Bone marrow (tissue), 2 donors: ENCODE data around the gene KCNMA1.

Source experiments
- DNase-seq, 2 donors: peaks; one replicate each; lab custom pipeline; 2025; lab: John Stamatoyannopoulos, UW

Gene KCNMA1

DNA sequence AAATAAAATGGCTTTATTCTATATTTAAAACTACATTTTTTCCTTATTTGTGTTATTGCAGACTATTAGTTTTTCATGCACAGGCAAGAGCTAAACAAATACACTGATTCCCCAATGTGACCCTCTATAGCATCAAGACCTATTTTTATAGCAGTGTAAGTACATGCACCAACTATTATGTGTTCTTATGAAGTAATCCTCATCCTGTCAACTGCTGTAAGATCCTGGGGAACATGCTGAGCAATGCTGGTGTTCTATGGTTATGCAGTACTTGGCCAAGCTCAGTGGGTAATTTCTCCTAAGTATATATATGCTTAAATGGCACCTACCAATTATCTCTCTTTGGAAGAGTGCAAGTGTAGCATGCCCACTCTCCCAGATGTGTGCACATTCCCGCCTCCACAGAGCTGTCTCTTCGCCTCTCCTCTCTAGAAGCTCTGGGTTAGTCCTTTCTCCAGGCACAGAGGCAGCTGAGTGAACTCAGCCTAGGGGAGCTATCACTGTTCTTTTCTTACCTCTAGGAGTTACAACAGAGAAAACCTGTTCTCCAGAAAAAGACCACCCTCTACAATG, 428.8 kb downstream of the KCNMA1 start:
- no peak for DNase-seq

DNA sequence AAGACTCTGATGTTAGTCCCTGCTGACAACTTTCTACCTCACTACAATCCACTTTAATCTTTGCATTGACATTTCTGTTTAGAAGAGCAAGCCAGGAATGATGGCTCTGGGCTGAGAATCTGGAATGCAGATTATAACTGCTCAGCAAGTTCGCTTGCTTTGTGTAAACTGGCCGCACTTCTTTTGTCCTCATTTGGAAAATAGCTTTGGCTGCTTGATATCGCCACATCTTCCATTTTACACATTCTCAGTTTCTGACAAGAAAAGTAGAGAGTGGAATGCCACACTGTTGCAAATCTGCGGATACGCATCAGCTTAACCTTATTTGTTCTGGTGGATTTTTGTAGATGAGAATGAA, 429.8 kb downstream of the KCNMA1 start:
- DNase-seq, result no peak

DNA sequence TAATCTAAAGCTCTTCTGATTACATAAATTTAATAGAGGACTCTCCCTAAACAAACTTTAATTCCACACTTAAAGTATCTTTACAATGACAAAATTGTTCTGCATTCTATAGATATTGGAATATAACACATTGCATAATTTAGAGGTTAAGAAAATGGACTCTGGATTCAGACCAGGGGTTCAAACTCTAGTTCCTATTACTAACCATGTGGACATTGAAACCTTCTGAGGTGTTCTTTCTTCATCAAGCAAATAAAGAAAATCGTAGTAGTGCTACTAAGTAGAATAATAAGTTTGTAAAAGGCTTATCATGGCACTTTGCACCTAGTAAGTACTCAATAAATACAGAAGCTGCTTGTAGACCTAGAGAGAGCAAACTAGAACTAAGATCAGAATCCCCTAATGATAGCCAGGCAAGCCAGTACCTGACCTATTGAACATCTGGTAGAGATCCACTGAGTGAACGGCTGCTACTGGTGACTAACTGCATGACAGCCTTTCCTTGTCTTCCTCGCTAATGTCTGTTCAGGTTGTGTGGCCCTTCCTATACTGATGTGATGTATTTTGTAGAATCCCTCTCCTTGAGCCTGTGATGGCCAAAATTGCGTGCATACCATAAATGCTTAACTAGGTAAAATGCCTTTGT, 430.3 kb downstream of the KCNMA1 start:
- no peak for DNase-seq

DNA sequence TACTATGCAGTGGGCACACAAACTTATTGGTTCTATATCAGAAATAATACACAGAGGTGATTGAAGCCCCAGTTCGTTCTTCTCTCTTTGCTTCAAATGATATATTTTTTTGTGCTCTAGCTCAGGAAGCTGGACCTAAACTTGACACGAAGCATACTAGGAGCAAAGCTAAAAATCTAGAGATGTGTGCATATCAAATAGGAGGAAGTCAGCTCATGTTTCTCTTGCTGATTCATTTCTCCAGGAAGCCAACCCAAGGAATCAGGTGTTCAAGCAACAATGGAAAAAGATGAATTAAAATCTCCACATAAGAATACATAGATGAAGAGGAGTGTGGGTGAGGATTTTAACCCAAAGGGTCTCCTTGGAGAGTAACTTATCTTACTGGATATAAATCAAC, 432.5 kb downstream of the KCNMA1 start:
- no peak for DNase-seq

DNA sequence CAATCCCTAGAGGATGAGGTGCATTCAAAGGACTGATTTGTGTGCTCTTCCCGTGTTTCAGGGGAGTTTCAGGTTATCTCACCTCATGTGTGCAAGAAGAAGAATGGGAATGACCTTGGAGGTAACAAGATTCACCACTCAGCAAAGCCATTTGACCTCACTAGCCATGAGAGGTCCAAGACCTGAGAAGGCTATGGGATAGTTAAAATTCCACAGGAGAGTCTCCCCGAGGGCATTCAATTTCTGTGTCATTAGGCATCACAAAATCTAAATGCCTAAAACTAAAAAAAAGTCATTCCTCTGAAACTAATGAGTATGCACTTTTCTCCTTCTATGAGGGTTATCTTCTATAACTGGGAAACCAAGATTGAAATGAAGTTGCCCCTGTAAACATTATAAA, 433.4 kb downstream of the KCNMA1 start:
- DNase-seq, result no peak

DNA sequence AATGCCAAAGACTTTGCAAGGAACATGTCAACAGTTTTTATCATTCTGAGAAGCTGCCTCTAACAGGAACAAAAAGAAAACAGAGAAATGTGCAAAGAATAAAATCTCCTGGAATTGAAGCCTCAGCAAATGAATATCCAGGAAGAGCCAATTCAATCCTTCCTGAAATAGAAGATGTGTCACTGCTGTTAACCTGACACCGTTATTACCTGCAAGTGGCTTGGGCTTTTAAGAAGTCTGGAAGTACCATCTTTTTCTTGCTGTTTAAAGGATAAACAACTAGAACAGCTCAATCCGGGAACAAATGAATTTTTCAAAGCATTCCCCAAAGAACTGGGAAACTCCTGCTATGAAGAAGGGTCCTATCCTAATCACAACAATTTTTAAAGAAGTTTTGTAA, 434.8 kb downstream of the KCNMA1 start:
- DNase-seq, result no peak

DNA sequence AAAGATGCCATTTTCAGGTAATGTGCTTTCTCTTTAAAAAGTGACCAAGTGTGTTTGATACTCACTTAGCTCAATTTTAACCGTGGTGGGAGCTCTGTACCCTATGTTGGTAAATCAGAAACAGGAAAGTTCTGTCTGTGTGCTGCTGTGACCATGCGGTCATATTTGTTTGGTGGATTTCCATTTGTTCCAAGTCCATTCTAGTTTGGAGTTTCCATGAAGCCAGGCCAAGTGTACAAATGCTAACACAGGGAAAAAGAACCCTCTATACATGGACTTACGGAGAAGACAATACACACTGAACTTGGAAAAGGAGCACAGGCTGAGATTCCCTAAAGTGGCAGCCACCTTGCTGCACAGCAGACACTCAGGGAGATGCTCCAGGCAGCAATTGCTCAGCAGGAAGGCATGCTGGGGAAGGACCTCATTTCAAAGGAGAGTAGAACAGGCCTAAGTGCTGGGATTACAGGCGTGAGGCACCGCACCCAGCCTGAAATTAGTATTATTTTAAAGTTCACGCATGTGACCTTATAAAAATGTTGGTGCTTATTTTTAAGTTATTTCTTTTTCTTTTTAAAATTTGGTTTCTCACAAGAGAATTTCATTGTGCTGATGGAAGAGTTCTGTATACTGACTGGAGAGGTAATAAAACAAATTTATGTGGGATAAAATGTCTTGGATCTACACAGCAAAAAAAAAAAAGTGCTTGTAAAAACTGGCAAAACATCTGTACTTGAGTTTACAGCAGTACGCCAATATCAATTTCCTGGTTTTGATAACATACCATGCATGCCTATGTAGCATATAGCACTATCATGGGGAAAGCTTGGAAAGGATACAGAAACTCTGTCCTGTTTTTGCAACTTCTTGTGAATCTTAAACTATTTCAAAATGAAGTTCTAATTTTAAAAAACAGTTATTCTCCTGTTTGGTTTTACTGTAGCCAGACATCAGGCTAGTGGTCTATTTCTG, 436.2 kb downstream of the KCNMA1 start:
- DNase-seq, result no peak

DNA sequence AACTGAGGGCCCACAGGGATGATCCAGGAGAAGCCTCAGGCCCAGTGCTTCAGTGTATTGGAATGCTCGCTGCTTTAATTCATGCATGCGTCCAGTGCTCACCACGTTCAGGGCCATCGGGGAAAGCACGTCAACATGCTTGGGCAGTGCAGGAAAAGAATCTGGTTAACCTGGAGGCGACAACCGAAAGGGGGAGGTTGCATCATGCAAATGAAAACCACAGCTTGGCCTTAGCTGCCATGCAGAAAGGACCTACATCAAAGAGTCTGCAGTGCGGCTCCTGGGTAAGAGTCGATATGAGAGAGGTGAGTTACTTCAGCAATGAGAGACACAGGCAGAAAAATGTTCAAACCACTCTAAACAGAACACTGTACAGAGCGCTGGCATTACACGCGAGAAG, 440.1 kb downstream of the KCNMA1 start:
- DNase-seq, result no peak

DNA sequence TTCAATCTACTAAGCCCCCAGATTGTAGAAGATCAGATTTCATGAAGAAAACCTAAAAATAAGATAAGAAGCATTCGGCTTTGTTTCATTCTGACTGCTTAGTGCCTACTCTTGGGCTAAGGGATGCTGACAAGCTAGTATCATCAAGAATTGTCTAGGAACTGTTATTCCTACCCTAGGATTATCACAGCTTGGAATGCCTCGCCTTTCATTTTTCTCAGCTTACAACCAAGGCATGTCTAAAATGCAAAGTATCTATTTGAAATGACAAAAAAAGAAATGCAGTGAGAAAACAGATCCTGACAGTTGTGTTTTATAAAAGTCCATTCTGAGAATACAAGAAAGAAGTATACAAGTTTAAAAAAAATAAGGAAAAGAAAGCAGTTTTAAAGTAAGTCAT, 441.0 kb downstream of the KCNMA1 start:
- DNase-seq, result no peak

DNA sequence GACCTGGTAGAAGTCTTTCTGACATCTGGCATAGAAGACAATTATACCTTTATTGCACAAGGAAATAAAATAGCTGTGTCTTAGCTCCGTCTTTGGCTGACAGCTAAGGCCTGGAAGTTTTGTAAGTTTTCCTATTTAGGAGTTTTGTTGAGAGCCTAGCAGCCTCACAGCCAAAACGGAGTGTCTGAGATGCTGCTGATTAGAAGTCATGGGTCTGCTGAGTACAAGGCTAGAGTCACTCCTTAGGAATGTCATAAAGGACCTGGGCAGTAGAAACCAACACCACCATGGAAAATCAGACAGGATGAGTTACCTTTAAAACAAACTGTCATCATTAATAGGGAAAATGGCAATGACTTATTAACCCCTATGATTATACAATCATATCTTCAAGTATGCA, 442.5 kb downstream of the KCNMA1 start:
- no peak for DNase-seq

DNA sequence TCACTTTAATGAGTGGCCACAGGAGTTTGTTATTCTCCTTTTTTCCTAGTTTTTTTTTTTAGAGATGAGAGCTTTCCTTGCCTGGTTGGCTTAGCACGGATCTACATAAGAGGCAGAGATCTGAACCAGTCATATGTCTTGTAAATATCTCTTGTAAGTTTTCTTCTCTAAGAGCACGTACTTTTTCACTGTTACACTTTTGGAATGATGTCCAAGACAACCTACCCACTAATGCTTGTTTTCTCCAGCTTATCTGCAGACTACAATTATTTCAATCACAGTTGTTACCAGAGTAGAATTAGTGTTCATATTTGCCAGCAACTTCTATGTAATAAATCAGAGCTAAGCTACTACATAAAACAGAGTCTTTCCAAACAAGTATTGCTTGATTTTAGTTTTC, 444.6 kb downstream of the KCNMA1 start:
- no peak for DNase-seq

DNA sequence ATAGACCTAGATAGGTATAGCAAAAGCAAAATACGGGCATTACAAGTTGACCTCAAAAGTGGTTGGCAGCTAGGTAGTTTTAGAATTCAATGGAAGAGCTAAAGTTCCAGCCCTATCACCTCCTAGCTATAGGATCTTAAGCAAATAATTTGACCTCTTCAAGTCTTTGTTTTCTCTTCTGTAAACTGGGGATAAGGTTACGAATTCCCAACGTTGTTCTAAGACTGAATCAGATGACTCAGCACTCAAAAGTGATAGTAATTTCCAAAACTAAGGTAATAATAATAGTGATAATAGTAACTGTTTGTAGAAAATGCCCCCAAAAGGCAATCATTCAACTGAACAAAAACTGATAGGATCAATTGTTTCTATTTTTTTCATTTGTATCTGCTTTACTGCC, 445.2 kb downstream of the KCNMA1 start:
- DNase-seq, result no peak

DNA sequence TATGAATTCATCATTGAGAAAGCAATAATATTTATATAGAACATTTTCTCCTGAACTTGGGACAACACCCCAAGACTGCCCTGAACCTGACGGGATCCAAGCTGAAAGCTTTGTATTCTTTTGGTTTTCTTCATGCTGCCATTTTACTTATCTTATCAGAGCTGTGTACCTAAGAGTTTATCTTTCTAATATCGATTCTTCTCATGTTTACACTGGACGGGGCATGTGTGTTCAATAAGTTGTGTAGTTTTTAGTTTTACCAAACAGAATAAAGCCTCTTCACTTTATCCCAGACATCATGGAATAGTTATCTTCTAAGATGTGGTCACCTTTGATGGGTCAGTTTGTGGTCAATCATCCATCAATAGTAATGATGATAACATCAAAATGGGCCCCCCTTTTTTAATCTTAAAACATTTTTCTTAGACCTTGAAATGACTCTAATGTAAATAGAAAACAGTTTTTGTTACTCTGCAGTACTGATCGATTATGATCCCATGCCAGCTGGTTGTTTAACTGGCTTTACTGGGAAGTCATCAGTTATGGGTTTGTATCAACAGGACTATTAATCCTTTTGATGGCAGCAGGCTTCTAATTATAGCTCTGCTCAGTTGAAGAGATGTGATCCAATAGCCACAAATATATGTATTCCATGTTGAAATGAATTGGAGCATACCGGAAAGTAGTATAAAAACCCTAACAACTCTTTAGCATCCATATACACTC, 446.1 kb downstream of the KCNMA1 start:
- DNase-seq, result no peak

DNA sequence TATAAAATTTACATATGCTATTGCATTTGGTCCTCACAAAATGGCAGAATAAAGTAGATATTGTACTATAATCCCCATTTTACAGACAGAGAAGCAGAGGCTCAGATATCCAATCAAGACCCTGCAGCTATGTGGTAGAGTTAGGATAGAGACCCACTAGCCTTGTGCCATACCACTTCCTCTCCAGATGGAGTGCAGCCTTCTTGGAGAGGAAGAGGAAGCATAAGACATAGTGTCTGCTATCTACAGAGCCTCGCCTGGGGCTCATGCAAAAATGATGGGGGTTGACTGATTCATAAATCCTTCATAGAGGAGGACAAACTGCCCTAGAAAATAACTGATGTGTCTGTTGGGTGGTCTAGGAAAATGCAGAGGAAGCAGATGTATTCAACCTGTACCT, 447.3 kb downstream of the KCNMA1 start:
- DNase-seq, result no peak

DNA sequence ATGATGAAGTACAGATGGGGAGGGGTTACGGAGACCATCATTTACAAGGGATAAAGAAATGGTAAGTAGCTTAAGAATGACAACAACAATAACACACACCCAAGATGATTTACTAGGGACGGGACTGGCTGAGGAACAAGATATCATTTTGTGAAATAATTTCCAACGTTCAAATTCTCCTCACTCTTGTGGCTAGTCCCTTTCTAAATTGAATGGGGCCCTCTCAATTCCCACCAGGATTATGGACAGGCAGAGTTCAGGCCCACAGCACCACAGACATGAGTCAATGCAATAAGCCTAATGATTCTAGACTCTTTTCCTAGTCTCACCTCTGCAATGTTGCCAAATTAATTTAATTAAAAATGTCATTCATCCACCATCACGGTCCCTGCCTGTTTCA, 448.1 kb downstream of the KCNMA1 start:
- DNase-seq, result no peak

DNA sequence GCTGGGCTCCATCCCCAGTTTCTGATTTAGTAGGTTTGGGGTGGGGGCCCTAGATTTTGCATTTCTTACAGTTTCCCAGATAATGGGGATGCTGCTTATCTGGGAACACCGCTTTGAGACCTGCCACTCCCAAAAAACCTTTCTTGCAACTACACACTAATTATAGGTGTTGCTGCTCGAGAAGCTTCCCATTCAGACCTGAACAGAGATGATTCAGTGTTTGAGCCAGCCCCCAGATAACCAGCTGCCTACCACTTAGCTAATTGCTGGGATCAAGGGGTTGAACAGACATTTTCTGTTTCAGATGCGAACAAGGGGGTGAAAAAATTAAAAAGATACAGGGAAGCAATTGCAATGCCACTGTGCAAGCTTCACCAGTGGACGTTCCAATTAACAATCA, 448.5 kb downstream of the KCNMA1 start:
- DNase-seq, result no peak

DNA sequence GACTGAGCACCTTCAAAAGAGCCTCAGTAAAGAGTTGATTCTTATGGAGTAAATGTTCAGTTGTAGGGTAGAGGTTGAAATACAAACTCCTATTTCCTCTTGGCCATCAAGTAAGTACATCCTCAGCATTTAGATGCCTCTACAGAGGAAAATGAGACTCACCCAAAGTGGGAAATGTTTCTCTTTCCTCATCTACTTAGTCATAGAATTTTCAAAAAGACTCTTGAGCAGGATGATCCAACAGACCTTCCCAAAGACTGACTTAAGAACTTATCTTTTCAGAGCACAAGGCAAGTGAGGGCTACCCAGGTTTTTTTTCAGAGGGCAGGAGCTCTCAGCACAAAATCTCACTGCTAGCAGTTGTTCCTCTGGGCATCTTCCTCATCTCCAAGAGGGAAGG, 449.1 kb downstream of the KCNMA1 start:
- no peak for DNase-seq

DNA sequence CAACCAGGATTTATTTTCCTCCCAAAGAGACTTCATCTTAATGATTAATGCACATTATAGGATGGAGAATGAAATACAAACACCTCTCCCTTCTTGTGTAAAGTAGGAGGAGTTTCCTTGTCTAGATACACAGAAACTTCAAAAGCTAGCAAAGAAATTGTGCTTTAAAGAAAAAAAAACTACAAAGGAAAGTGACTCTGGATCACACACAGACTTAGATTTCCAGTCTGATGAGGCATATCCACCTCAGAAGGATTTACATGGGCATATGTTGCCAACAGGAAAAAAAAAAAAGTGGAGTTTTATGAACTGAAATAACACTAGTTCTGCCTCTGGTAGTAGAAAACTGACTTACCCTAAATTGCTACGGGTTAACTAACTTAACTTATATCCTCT, 449.6 kb downstream of the KCNMA1 start:
- no peak for DNase-seq

DNA sequence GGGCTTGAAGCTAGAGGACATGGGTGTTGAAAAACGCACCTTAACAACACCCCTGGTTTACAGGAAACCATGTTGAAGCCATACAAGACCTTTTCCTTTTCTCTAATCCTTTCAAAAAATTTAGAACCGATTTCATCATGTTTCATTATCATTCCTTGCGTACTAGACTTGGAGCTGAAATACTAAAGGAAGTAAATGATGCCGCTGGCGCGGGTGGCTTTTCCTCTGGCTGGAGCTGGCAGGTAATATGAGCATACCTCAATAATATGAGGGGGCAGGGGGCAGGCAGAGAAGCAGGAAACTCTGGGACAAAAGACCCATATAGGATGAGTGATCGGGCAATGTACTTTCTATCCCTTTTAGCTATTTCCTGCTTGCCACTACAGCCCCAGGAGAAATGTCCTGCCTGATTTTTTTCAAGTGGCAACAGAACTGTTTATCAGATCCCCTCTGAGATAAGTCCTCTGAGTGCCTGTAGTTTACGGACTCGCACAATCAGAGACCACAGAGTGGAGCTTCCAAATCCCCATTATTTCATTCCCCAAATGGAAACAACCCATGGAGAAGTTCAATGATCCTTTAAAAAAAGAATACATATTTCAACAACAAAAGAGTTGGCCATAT, 450.1 kb downstream of the KCNMA1 start:
- DNase-seq, result no peak

DNA sequence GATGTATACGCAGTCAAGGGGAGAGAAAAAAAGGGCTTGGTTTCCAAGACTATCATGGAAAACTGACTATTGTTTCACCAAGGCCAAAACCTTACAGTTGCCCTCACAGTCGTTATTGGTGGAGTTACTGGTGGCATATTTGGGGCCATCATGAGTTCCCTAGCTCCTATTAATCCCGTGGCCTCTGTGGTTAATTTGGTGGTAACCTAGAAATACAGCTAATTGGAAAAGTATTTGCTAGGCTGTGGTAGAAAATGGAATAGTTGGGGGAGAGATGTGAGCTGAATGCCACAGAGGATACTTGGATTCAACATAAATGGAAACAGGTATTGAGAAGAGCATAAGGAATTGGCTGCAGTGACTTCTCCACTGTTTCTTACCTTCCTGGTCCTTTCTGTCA, 450.7 kb downstream of the KCNMA1 start:
- DNase-seq, result no peak

DNA sequence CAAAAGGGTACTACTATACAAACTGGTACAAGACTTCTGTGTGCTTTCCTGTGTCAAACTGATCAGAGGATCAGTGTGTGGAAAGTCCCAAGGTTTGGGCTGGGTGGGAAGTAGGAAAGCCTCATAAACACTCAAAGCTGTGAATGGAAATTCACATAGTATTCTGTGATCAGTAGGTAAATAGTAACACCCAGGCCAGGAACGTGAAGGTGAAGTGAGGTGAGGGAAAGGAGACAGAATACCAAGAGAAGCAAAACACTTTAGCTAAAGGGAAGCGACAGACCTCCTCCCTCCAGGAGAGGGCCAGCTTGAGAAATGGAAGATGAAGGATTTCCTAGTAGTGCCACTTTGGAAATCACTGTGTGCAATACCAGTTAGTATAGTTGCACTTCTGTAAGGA, 451.9 kb downstream of the KCNMA1 start:
- no peak for DNase-seq

DNA sequence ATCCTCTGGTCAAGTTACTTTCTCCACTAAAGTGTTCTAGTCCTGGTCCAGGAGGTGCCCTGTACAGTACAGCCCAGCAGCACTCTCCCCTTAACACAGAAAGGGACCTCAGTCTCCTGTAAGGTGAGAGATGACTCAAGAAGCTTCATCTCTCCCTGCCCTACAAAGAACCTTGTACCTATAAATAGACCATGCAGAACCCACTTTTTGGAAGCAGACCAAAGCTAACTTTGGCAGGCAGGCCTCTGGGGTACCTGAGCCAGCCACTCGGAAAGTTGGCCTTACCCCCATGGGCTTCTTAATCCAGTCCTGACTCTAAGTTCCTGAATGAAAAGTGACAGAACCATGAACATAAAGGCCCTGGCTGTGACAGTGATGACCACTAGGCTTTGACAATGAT, 454.8 kb downstream of the KCNMA1 start:
- no peak for DNase-seq
